MM.1S (cell line): ENCODE measurements around the gene MEA1.

ENCODE experiments used
- CTCF ChIP-seq: fragments of 300-600 bp; sonication (generic); IDR thresholded peaks from 2 replicates; pipeline ENCODE4 v1.5.1; 2016; ENCODE audit warnings: antibody characterized with exemption, low read length, mixed read lengths
- EZH2phosphoT487 ChIP-seq: fragments of 300-600 bp; sonication (generic); IDR thresholded peaks from 2 replicates; pipeline ENCODE4 v1.6.1; 2018; ENCODE audit warnings: antibody characterized with exemption, low read length

GRCh38 chr6:43020052-43020705, 6.4 kb upstream of the MEA1 start:
- no peak for TF ChIP-seq CTCF
- no peak for TF ChIP-seq EZH2phosphoT487
